Suprapubic skin (tissue), 4 donors: ENCODE data around the gene TMTC2.

ENCODE experiments used
- CTCF ChIP-seq, 2 donors: fragments of 200-600 bp in 1 of 2; fragments of 450-650 bp in 1 of 2; sonication (generic) in 1 of 2; IDR thresholded peaks; one replicate each; pipeline ENCODE4 v1.5.1; 2016 to 2019; ENCODE audit warnings: antibody characterized with exemption in 2 of 2, mild to moderate bottlenecking in 1 of 2, moderate library complexity in 1 of 2
- EP300 ChIP-seq: sonication (generic); formaldehyde crosslinking; IDR thresholded peaks from one replicate; pipeline ENCODE4 v1.6.1; 2017; ENCODE audit warnings: antibody characterized with exemption
- POLR2A ChIP-seq, 2 donors: fragments of 450-650 bp; IDR thresholded peaks; one replicate each; pipeline ENCODE4 v1.6.1; 2017; ENCODE audit warnings: antibody characterized with exemption in 2 of 2, mild to moderate bottlenecking in 2 of 2, moderate library complexity in 2 of 2
- POLR2AphosphoS5 ChIP-seq, 3 donors: sonication (generic); formaldehyde crosslinking; IDR thresholded peaks; one replicate each; pipeline ENCODE4 v1.6.1; 2017; ENCODE audit warnings: antibody characterized with exemption in 3 of 3

- TF ChIP-seq EP300 (no peak), CTCF (IDR thresholded peaks at IDR 0.05) (no peak), POLR2A (IDR thresholded peaks at IDR 0.05) (no peak), POLR2AphosphoS5 (IDR thresholded peaks at IDR 0.05) (no peak)
These were observed 362.6 kb downstream of the TMTC2 start for GRCh38 chr12:83049306-83049705.
